Activated CD8-positive, alpha-beta T cell treated with anti-CD3 and anti-CD28 coated beads for 36 hours (primary cell): ENCODE measurements around the gene MYH7B. TPM values are rescaled to one million over a fixed set of nuclear protein-coding genes. Genes with fewer than 3 reads are reported as not detected.

Experiments used
- ATAC-seq: fragments of 200-7000 bp; cut with Tn5 transposase; one replicate; pipeline ENCODE4 v1.10.0; 2021; ENCODE audit warnings: mild to moderate bottlenecking, moderate library complexity
- CTCF ChIA-PET: fragments of 350-600 bp; sonication (Branson Sonifier 250); formaldehyde crosslinking; loops from one replicate; lab custom pipeline; 2021; ENCODE audit warnings: antibody characterized with exemption; lab: Charles Lee
- POLR2A ChIA-PET: fragments of 350-600 bp; sonication (Branson Sonifier 250); formaldehyde crosslinking; loops from one replicate; lab custom pipeline; 2021; ENCODE audit warnings: antibody characterized with exemption; lab: Charles Lee
- DNase-seq: peaks from one replicate; pipeline ENCODE4 v3.0.0-alpha.2; 2020
- H3K27ac Mint-ChIP-seq: one replicate; pipeline ENCODE4 v1.8.0; 2021; ENCODE audit warnings: mild to moderate bottlenecking, mixed read lengths
- H3K27me3 Mint-ChIP-seq: one replicate; pipeline ENCODE4 v1.8.0; 2021; ENCODE audit warnings: mixed read lengths
- H3K36me3 Mint-ChIP-seq: one replicate; pipeline ENCODE4 v1.8.0; 2021; ENCODE audit warnings: low read depth, mixed read lengths
- H3K4me1 Mint-ChIP-seq: one replicate; pipeline ENCODE4 v1.8.0; 2021; ENCODE audit warnings: low read depth, mixed read lengths
- H3K4me3 Mint-ChIP-seq: one replicate; pipeline ENCODE4 v1.8.0; 2021; ENCODE audit warnings: mild to moderate bottlenecking, moderate library complexity, mixed read lengths
- H3K9me3 Mint-ChIP-seq: one replicate; pipeline ENCODE4 v1.8.0; 2021; ENCODE audit warnings: mixed read lengths
- CTCF ChIP-seq: fragments of 200-600 bp; IDR thresholded peaks from one replicate; pipeline ENCODE4 v1.8.0; 2022; ENCODE audit warnings: antibody characterized with exemption, mild to moderate bottlenecking
- intact Hi-C: fragments of 100-400 bp; cut with micrococcal nuclease; formaldehyde crosslinking; loops from one replicate; pipeline ENCODE4 v1.10.0; 2022
- total RNA-seq, 2 experiments: library from RNA; stranded (reverse); gene quantifications; one replicate each; pipeline ENCODE4 v1.2.3, GENCODE V29; 2021

The MYH7B gene
- total RNA-seq, 2 experiments from 2014 or later, result 0.22 to 0.38 TPM

GRCh38 chr20:34989670-34990069 lies 34.0 kb downstream of the MYH7B start:
- no peak for ATAC-seq
- intact Hi-C loops, result no loop called here
- no peak for TF ChIP-seq CTCF
- Mint-ChIP-seq H3K9me3 (no peaks in the 10 kb centered on the region), H3K27ac (no peak overlapping the region), H3K27me3 (no peaks in the 10 kb centered on the region), H3K4me3 (no peak overlapping the region), H3K36me3 (no peaks in the 10 kb centered on the region), H3K4me1 (no peaks in the 10 kb centered on the region)
- ChIA-PET CTCF (no interaction called here), POLR2A (no interaction called here)
- no peak for DNase-seq

GRCh38 chr20:34990231-34990630 lies 34.6 kb downstream of the MYH7B start:
- no peaks in the 10 kb centered on the region for H3K4me1 Mint-ChIP-seq
- no peaks in the 10 kb centered on the region for H3K27me3 Mint-ChIP-seq
- no peak for ATAC-seq
- no peaks in the 10 kb centered on the region for H3K9me3 Mint-ChIP-seq
- no peak for TF ChIP-seq CTCF
- CTCF ChIA-PET, result no interaction called here
- intact Hi-C loops, result no loop called here
- H3K4me3 Mint-ChIP-seq, result no peak overlapping the region
- no peak overlapping the region for H3K27ac Mint-ChIP-seq
- no peaks in the 10 kb centered on the region for H3K36me3 Mint-ChIP-seq
- POLR2A ChIA-PET, result interaction anchor here (1.8 kb wide), 1 partner anchor 11 kb away, joined by 5 read pairs; no protein-coding TSS in a partner anchor
- DNase-seq, result no peak

GRCh38 chr20:34990661-34991214 lies 35.1 kb downstream of the MYH7B start:
- intact Hi-C loops, result no loop called here
- H3K4me1 Mint-ChIP-seq, result no peaks in the 10 kb centered on the region
- H3K4me3 Mint-ChIP-seq, result no peak overlapping the region
- no peak overlapping the region for H3K27ac Mint-ChIP-seq
- TF ChIP-seq CTCF, result no peak
- POLR2A ChIA-PET, result interaction anchor here (1.8 kb wide), 1 partner anchor 11 kb away, joined by 5 read pairs; no protein-coding TSS in a partner anchor
- ATAC-seq (no peak), DNase-seq (no peak)
- H3K9me3 Mint-ChIP-seq, result no peaks in the 10 kb centered on the region
- CTCF ChIA-PET, result no interaction called here
- no peaks in the 10 kb centered on the region for H3K36me3 Mint-ChIP-seq
- H3K27me3 Mint-ChIP-seq, result no peaks in the 10 kb centered on the region

GRCh38 chr20:34992751-34993417 lies 37.2 kb downstream of the MYH7B start:
- Mint-ChIP-seq H3K27me3 (no peaks in the 10 kb centered on the region), H3K4me3 (no peak overlapping the region), H3K9me3 (no peaks in the 10 kb centered on the region), H3K36me3 (peaks cover 8% of the 10 kb centered on the region), H3K4me1 (no peaks in the 10 kb centered on the region), H3K27ac (no peak overlapping the region)
- DNase-seq (no peak), ATAC-seq (no peak)
- no peak for TF ChIP-seq CTCF
- intact Hi-C loops, result no loop called here
- ChIA-PET CTCF (no interaction called here), POLR2A (no interaction called here)

- ATAC-seq, result no peak
- CTCF ChIA-PET, result no interaction called here
- H3K36me3 Mint-ChIP-seq, result peaks cover 14% of the 10 kb centered on the region
- H3K27me3 Mint-ChIP-seq, result no peaks in the 10 kb centered on the region
- DNase-seq, result no peak
- H3K27ac Mint-ChIP-seq, result no peak overlapping the region
- POLR2A ChIA-PET, result no interaction called here
- intact Hi-C loops, result no loop called here
- no peak overlapping the region for H3K4me3 Mint-ChIP-seq
- no peaks in the 10 kb centered on the region for H3K9me3 Mint-ChIP-seq
- no peak for TF ChIP-seq CTCF
- no peaks in the 10 kb centered on the region for H3K4me1 Mint-ChIP-seq
Measured at GRCh38 chr20:34993941-34994508, 38.4 kb downstream of the MYH7B start.
